GM10266 (cell line): ENCODE data around the gene IMPDH1.

Source experiments
- DNase-seq: peaks from one replicate; pipeline ENCODE4 v3.0.0; 2012; ENCODE audit errors: extremely low spot score
- TF ChIP-seq, protein P1 (sequence below): IDR thresholded peaks from 2 replicates; pipeline ENCODE4 v1.5.1; 2012; ENCODE audit warnings: mild to moderate bottlenecking, low read depth; ENCODE audit not compliant: control insufficient read depth, insufficient read depth; ENCODE audit errors: missing control alignments

Gene IMPDH1

DNA sequence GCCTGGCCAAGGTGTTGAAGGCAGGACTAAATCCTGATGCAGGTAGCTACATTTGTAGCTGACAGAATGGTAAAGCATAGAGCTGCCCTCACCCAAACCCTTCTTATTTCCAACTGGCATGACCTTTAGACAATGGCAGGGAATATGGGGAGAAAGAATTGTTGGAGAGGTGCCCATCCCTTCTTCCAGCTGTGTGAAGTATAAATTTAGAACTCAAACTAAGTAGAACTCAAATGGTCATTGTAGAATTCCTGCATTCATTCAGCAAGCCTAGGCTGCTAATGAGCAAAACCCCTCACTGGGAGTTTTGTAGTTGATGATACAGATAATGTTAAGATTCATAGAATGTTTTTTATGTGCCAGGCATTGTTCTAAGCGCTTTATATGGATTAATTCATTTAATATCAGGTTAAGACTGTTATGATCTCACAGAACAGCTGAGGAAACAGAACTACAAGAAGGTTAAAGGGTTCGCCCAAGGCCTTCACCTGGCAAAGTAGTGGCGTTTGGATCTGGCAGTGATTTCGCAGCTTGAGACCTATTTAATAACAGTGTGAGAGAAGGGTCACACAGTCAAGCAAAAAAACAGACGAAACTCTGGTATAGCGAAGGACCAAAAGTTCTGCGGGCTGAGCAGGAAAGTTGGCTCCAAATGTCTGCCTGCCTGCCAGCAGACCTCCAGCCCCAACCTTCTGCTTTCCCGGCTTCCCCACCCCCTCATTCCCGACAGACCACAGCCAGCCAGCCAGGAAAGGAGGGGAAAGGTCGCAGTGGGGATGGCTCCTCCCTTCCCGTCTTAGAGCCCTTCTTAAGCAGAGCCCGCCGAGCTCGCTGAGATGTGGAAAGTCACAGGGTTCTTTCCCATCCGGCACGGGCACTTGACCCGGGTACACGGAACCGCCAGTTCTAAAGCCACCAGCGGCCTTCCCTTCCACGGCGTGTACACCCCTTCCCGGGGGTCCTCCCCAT lies 44.3 kb upstream of the IMPDH1 start:
- DNase-seq = no peak
- TF ChIP-seq, protein P1, sequence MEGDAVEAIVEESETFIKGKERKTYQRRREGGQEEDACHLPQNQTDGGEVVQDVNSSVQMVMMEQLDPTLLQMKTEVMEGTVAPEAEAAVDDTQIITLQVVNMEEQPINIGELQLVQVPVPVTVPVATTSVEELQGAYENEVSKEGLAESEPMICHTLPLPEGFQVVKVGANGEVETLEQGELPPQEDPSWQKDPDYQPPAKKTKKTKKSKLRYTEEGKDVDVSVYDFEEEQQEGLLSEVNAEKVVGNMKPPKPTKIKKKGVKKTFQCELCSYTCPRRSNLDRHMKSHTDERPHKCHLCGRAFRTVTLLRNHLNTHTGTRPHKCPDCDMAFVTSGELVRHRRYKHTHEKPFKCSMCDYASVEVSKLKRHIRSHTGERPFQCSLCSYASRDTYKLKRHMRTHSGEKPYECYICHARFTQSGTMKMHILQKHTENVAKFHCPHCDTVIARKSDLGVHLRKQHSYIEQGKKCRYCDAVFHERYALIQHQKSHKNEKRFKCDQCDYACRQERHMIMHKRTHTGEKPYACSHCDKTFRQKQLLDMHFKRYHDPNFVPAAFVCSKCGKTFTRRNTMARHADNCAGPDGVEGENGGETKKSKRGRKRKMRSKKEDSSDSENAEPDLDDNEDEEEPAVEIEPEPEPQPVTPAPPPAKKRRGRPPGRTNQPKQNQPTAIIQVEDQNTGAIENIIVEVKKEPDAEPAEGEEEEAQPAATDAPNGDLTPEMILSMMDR = no peak

DNA sequence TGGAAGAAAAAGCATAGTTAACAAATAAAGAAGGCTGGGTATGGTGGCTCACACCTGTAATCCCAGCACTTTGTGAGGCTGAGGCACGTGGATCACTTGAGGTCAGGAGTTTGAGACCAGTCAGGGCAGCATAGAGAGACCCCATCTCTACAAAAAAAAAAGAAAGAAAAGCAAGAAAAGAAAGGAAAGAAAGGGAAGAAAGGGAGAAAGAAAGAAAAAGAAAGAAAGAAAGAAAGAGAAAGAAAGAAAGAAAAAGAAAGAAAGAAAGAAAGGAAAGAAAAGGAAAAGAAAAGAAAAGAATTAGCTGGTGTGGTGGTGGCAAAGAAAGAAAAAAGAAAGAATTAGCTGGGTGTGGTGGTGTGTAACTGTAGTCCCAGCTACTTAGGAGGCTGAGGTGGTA lies 42.8 kb upstream of the IMPDH1 start:
- TF ChIP-seq, protein P1 = no peak
- no peak for DNase-seq

DNA sequence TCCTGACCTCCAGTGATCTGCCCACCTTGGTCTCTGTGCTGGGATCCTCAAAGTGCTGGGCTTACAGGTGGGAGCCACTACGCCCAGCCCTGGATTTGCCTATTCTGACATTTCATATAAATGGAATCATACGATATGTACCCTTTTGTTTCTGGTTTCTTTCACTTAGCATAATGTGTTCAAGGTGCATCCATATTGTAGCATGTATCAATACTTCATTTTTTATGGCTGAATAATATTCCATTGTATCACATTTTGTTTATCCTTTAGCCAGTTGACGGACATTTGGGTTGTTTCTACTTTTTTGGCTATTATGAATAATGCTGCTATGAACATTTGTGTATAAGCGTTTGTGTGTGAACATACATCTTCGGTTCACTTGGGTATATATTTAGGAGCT lies 41.1 kb upstream of the IMPDH1 start:
- TF ChIP-seq, protein P1 = no peak
- DNase-seq = no peak

DNA sequence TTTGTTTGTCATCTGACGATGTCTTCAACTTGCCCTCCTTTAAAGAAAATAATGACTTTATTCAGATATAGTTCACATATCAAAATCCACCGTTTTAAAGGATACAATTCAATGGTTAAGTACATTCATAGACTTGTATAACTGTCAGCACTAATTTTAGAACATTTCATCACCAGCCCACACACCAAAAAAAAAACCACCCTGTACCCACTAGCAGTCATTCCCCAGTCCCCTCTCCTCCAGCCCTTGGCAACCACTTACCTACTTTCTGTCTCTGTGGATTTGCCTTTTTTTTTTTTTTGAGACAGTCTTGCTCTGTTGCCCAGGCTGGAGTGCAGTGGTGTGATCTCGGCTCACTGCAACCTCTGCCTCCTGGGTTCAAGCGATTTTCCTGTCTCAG lies 40.6 kb upstream of the IMPDH1 start:
- TF ChIP-seq, protein P1 = no peak
- DNase-seq = no peak

DNA sequence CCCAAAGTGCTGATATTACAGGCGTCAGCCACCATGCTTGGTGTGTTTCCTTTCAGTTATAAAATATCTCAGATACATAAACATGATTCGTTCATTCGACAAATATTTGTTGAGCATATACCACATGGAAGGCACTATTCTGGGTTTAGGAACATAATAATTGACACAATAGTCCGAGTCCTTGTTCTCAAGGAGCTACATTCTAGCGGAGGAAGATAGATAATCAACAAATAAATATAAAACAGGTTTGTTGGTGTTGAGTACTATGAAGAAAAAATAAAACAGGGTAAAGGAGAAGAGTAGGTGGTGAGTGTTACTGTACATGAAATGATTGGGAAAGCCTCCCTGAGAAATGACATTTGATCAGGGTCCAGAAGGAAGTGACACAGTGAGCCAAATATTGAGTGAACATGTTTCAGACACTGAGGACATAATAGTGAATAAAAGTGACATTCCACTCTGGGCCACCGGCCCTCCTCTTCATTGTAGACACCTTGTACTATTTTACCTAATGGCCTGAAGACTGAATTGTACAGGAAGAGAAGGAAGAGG lies 39.0 kb upstream of the IMPDH1 start:
- DNase-seq = no peak

DNA sequence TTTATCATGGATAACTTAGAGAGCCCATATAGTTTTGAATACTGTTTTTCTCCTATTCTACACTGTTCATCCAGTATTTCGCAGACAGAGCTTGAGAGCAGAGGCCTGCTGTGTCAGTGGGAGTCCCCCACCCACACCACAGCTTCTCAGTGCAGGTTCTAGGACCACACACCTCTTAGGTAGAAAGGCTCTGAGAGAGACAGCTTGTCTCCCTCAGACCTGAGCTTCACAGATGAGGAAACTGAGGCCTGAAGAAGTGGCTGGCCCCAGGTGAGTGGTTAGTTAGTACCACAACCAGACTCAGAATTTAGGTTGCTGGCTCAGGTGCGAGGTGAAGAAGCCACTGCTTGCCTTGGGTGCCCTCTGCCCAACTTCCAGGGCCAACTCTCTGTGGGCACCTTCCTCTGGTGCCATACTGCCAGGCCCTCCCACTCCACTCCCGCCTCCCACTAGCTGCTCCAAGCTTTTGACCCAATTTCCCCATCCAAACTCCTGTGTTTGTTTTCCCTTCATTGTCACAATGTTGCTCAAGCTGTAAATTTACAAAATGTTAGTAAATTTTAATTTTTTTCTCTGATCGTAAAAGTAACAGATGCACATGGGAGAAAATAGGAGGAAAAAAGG lies 38.3 kb upstream of the IMPDH1 start:
- TF ChIP-seq, protein P1 = no peak
- DNase-seq = no peak

More for the DNA sequence above, 39.0 kb upstream of the IMPDH1 start:
- TF ChIP-seq, protein P1 = no peak
